Ascending aorta (tissue), 2 donors: Measurements from ENCODE around the gene DCAF12. TPM values are rescaled to one million over a fixed set of nuclear protein-coding genes. Genes with fewer than 3 reads are reported as not detected.

Source experiments
- DNase-seq, 2 donors: peaks; one replicate each; pipeline ENCODE4 v3.0.0-alpha.2; 2019; ENCODE audit warnings: low spot score in 2 of 2
- H3K27ac ChIP-seq, 2 donors: fragments of 200-600 bp; sonication (generic); one replicate each; pipeline ENCODE4 v1.5.1; 2016 to 2017; ENCODE audit warnings: mild to moderate bottlenecking in 1 of 2
- H3K27me3 ChIP-seq: fragments of 200-600 bp; sonication (generic); one replicate; pipeline ENCODE4 v1.5.1; 2017
- H3K36me3 ChIP-seq, 2 donors: fragments of 200-600 bp; sonication (generic); one replicate each; pipeline ENCODE4 v1.5.1; 2016
- H3K4me1 ChIP-seq, 2 donors: fragments of 200-600 bp; sonication (generic); one replicate each; pipeline ENCODE4 v1.5.1; 2016 to 2017; ENCODE audit warnings: mild to moderate bottlenecking in 1 of 2
- H3K4me3 ChIP-seq, 2 donors: fragments of 200-600 bp; sonication (generic); one replicate each; pipeline ENCODE4 v1.5.1; 2016 to 2017; ENCODE audit warnings: mild to moderate bottlenecking in 1 of 2
- H3K9me3 ChIP-seq, 2 donors: fragments of 200-600 bp; sonication (generic); one replicate each; pipeline ENCODE4 v1.5.1; 2016
- intact Hi-C: fragments of 100-400 bp; cut with DNase I; formaldehyde crosslinking; loops from one replicate; pipeline ENCODE4 v1.15.1; 2023
- total RNA-seq: library from RNA; depleted of rRNA; stranded (reverse); fragments of >200 nt; gene quantifications from one replicate; pipeline ENCODE4 v1.1.0, GENCODE V29; 2016
- TF ChIP-seq, protein P1 (sequence below), 3 experiments: fragments of 200-600 bp in 2 of 3; fragments of 450-650 bp in 1 of 3; sonication (generic) in 2 of 3; IDR thresholded peaks; one replicate each; pipeline ENCODE4 v1.5.1; 2016 to 2019; ENCODE audit warnings: antibody characterized with exemption in 3 of 3, mild to moderate bottlenecking in 1 of 3, moderate library complexity in 1 of 3

The DCAF12 gene
- total RNA-seq, 1 donor from 2014 or later = 27.5 TPM

DNA sequence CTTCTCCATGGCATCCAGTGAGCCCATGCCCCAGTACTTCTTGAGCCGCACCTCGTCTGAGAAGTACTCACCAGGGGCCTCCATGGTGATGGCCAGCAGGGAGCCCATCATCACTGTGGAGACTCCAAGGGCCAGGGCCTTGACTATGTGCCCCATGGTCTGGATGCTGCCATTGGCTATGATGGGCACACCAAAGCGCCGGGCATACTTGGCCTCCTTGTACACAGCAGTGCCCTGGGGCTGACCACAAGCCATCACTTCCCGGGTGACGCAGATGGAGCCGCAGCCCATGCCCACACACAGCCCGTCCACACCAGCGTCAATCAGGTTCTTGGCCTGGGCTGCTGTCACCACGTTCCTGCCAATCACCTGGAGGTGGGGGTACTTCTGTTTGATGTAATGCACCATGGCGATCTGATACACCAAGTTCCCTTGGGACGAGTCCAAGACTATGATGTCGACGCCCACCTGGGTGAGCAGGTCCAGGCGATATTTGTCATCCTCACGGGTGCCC is 7.0 kb upstream of the DCAF12 start:
- no peaks in the 10 kb centered on the region for H3K36me3 ChIP-seq
- H3K27me3 ChIP-seq = no peaks in the 10 kb centered on the region
- no peaks in the 10 kb centered on the region for H3K4me1 ChIP-seq
- H3K4me3 ChIP-seq = no peak overlapping the region
- no peak for DNase-seq
- no peaks in the 10 kb centered on the region for H3K9me3 ChIP-seq
- H3K27ac ChIP-seq = no peak overlapping the region
- TF ChIP-seq, protein P1, sequence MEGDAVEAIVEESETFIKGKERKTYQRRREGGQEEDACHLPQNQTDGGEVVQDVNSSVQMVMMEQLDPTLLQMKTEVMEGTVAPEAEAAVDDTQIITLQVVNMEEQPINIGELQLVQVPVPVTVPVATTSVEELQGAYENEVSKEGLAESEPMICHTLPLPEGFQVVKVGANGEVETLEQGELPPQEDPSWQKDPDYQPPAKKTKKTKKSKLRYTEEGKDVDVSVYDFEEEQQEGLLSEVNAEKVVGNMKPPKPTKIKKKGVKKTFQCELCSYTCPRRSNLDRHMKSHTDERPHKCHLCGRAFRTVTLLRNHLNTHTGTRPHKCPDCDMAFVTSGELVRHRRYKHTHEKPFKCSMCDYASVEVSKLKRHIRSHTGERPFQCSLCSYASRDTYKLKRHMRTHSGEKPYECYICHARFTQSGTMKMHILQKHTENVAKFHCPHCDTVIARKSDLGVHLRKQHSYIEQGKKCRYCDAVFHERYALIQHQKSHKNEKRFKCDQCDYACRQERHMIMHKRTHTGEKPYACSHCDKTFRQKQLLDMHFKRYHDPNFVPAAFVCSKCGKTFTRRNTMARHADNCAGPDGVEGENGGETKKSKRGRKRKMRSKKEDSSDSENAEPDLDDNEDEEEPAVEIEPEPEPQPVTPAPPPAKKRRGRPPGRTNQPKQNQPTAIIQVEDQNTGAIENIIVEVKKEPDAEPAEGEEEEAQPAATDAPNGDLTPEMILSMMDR (IDR thresholded peaks at IDR 0.05) = no peak
- intact Hi-C loops = no loop called here

DNA sequence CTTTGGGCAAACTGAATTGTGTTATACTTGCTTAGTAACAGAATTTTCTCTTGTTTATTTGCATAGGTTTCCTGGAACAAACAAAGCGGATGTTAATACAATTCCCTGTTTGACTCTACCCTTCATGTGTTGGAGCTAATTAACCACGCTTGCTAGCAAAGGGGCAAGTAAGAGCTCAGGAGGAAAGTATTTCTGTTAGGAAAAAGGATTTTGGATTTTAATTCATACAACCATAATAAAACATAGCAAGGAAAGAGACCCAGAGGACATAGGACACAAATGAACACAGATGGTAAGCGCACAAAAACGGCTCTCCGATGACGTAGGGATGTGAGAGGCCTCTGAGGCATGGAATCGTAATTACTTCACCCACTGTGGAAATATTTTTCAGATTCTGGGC is 5.1 kb upstream of the DCAF12 start:
- no peaks in the 10 kb centered on the region for H3K36me3 ChIP-seq
- peaks cover 3% of the 10 kb centered on the region in 2 donors for H3K4me1 ChIP-seq
- H3K27ac ChIP-seq = no peak overlapping the region
- no peaks in the 10 kb centered on the region for H3K9me3 ChIP-seq
- H3K4me3 ChIP-seq = no peak overlapping the region
- H3K27me3 ChIP-seq = no peaks in the 10 kb centered on the region
- TF ChIP-seq, protein P1 (IDR thresholded peaks at IDR 0.05) = no peak
- intact Hi-C loops = no loop called here
- no peak for DNase-seq

DNA sequence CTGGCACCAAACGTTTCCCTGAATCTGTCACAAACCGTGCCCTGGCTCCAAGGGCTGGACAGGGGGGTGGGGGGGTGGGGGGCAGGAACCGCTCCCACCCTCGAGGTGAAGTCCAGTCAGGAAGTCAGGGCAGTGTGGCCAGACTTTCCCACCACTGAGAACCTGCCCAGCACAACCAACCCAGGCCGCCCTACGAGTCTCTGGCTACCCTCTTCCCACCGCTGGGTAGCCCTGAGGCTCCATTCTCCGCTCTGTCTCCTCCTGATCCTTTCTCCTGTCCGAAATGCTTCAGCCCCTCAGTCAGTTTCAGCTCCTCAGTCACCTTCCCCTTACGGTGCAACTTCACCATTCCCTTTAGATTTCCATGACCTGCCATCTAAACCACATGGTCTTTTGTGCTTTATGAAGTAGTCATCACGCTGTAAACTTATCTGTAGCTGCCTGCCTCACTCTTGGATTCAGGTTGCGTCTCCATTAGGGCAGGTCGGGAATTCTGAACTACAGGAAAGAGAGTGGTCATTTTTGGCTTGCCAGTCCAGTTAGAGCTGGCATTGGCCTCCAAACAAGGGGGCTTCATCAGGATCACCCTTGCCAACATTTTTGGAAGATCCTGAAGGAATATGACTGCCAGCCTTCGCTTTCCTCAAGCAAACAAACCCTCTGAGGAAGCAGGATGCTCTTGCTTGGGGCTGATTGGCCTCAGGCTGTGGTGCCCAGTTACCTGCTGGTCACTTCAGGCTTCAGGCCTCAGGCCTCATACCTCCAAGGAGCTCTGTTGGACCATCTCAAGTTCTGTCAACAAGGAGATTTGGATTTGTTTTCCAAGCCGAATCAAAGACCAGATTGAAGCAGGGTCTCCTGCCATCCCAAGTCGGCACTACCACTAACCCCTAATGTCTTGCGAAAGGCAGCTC is 794 bp upstream of the DCAF12 start:
- no peak for DNase-seq
- peaks cover 0 to 13% of the 10 kb centered on the region in 2 donors for H3K36me3 ChIP-seq
- TF ChIP-seq, protein P1 (IDR thresholded peaks at IDR 0.05) = no peak
- H3K4me3 ChIP-seq = peak overlapping the region; percentile 61 to 85
- H3K9me3 ChIP-seq = no peaks in the 10 kb centered on the region
- intact Hi-C loops = loop anchor here (2.0 to 5.0 kb wide), 5 partner anchors 40 to 395 kb away; partner anchors contain the start of genes DNAI1, ENHO, FAM219A and KIF24
- peaks cover 9 to 12% of the 10 kb centered on the region in 2 donors for H3K4me1 ChIP-seq
- peak overlapping the region; percentile 90 to 95 for H3K27ac ChIP-seq
- no peaks in the 10 kb centered on the region for H3K27me3 ChIP-seq

DNA sequence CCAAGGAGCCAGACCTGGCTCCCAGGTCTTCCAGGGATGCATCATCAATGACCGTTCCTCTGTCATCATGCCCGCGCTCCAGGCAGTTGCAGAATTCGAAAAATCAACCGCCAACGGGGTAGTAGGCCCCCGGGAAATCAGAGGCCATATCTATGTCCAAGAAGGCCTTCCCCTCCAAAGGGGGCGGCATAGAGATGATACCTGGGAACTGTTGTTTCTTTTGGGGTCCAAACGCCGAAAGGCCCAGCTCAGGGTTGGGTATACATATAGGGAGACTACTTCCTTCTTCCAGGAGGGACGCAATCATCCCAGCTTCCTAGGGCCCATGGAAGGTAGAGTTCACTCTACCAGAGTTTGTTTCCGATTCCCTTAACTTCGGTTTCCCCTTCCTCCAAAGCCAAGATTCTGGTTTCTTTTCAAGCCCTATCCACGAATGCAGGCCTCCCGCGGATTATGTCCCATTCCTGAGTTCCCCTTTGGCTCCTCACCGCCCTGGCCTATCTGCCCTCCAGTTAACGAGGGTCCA is 754 bp downstream of the DCAF12 start:
- Histone ChIP-seq H3K4me3 (peak overlapping the region; percentile 61 to 85), H3K36me3 (peaks cover 0 to 13% of the 10 kb centered on the region in 2 donors), H3K4me1 (peaks cover 9 to 12% of the 10 kb centered on the region in 2 donors), H3K27ac (peak overlapping the region; percentile 90 to 95), H3K27me3 (no peaks in the 10 kb centered on the region), H3K9me3 (no peaks in the 10 kb centered on the region)
- intact Hi-C loops = loop anchor here (1.0 to 5.0 kb wide), 8 partner anchors 38 to 397 kb away; partner anchors contain the start of genes DNAI1, ENHO, FAM219A and KIF24
- no peak for DNase-seq
- TF ChIP-seq, protein P1 (IDR thresholded peaks at IDR 0.05) = no peak

DNA sequence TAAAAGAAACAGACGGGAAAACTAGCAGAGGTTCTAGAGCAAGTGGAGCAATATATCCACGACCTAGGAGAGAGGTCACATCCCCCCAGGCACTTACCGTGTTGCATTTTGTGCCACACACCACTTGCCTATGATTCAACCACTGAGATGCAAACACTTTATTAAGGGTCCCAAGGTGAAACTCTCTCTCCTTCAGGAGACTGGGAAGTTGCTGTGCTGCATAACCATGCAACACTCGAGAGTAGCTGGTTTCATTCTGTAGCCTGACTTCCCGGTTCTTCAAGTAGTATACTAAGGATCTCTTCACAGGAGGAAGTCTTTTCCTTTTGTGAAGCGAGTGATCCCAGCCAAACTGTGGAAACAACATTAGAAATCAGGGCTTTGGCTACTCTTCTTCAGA is 1.6 kb downstream of the DCAF12 start:
- TF ChIP-seq, protein P1 (IDR thresholded peaks at IDR 0.05) = no peak
- DNase-seq = no peak
- intact Hi-C loops = loop anchor here (5.0 kb wide), 3 partner anchors 38 to 397 kb away; partner anchors contain the start of genes DNAI1, ENHO and FAM219A

More for the DNA sequence above, 1.6 kb downstream of the DCAF12 start:
- H3K9me3 ChIP-seq = no peaks in the 10 kb centered on the region
- H3K4me3 ChIP-seq = peak overlapping the region; percentile 61 to 85
- no peaks in the 10 kb centered on the region for H3K27me3 ChIP-seq
- H3K27ac ChIP-seq = peak overlapping the region in 1 of 2 donors; percentile 1
- peaks cover 0 to 13% of the 10 kb centered on the region in 2 donors for H3K36me3 ChIP-seq
- peaks cover 9 to 12% of the 10 kb centered on the region in 2 donors for H3K4me1 ChIP-seq
